Gastrocnemius medialis (tissue), 4 donors: ENCODE results near the gene SERINC4.

Experiments
- POLR2A ChIP-seq, 2 donors: fragments of 450-650 bp; IDR thresholded peaks; one replicate each; pipeline ENCODE4 v1.6.1; 2017; ENCODE audit warnings: antibody characterized with exemption in 2 of 2, mild to moderate bottlenecking in 2 of 2, moderate library complexity in 2 of 2
- TF ChIP-seq, protein P1 (sequence below), 5 experiments: fragments of 450-650 bp in 3 of 5; fragments of 200-600 bp in 2 of 5; sonication (generic) in 2 of 5; IDR thresholded peaks in 4 of 5; conservative IDR thresholded peaks in 1 of 5; 1 replicate in 4 of 5; 2 replicates in 1 of 5; pipeline ENCODE4 v1.5.1; 2016 to 2019; ENCODE audit warnings: antibody characterized with exemption in 5 of 5, mild to moderate bottlenecking in 3 of 5, moderate library complexity in 3 of 5

DNA sequence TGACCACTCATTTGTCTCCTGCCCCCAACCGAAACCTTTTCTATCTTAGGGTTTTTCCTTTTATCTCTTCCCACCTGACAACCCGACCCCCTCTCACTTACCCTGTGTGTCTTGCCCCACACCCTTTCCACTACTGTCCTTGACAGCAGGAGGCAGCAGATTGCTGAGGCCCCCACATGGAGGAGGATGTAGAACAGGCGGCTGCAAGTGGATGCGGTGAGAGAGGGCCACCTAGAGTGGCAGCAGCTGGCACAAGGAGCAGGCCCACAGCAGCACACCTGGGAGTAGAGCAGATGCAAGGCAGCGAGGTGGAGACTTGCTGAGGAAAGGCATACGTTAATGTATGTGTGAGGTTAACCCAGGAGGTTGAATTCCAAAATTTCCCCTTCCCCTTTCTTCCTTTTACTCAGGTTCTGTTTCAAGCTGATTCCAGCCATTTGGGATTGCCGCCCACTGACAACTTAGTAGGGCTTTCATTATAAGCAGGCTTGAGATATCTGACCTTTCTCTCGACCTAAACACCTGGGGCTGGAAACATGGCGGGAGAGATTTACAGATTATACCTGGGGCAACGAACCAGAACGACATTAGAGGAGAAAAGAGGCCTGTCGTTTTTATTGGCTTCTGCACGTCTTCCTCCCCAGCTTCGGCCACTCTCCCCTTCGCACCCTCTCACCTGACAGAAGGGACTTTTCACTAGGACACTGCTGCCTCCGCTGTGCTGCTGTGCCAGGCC is 643 bp downstream of the SERINC4 start:
- TF ChIP-seq, protein P1, sequence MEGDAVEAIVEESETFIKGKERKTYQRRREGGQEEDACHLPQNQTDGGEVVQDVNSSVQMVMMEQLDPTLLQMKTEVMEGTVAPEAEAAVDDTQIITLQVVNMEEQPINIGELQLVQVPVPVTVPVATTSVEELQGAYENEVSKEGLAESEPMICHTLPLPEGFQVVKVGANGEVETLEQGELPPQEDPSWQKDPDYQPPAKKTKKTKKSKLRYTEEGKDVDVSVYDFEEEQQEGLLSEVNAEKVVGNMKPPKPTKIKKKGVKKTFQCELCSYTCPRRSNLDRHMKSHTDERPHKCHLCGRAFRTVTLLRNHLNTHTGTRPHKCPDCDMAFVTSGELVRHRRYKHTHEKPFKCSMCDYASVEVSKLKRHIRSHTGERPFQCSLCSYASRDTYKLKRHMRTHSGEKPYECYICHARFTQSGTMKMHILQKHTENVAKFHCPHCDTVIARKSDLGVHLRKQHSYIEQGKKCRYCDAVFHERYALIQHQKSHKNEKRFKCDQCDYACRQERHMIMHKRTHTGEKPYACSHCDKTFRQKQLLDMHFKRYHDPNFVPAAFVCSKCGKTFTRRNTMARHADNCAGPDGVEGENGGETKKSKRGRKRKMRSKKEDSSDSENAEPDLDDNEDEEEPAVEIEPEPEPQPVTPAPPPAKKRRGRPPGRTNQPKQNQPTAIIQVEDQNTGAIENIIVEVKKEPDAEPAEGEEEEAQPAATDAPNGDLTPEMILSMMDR (IDR thresholded peaks at IDR 0.05 in 4 of 5, conservative IDR thresholded peaks at IDR 0.05 in 1 of 5) = no peak
- TF ChIP-seq POLR2A (IDR thresholded peaks at IDR 0.05) = no peak
